Measurements from ENCODE around the gene SDR9C7. TPM values are rescaled to one million over a fixed set of nuclear protein-coding genes. Genes with fewer than 3 reads are reported as not detected.
"Not testable (repeated sequence)": the region's sequence is repeated elsewhere in the genome, so short reads cannot be mapped to it uniquely, and the experiment has no call there.

The SDR9C7 gene
- total RNA-seq, result not detected in 3 replicates
- long read RNA-seq, result 0 reads

DNA sequence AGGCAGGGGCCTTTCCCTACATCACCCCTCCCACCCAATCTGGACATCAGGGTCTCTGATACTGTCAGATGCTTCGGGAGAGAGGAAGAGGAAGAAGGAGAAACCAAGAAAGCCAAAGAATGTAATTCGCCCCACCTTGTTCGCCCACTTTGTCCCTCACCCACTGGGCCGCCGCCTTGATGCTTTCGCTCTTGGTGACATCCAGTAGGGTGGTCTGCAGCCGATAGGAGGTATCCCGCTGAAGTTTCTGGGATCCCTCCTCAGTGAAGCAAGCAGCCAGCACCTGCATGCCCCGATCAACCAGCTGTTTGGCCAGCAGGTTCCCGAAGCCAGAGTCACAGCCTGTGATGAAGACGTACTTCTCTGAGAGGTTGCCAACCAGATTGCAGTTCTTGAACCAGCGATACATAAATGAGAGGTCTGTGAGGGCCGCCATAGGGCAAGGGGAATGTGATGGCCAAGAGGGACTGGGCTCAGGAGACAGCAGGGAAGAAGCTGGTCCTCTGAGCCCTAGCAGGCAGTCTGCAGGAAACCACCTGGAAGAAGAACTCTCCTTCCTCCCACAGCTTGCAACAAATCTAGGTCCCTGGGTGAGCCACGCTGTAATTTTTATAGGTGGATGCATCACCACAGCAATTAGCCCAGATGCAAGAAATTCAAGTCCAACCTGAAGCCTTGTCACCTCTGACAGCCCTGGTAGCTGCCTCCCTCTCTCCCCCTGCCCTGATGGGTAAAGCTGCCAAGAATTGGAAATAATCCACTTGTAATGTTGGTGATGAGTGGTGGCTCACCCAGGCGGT, at the start of gene SDR9C7:
Gene SDR9C7 (minus strand): TSS at position 583 of the 800 bp plus-strand sequence. CDS start 147 bp downstream, at position 436.
- no peak within 1 kb of the TSS for H3K27ac Mint-ChIP-seq (ENCODE audit: unreplicated experiment)
- H3K4me1 Mint-ChIP-seq (ENCODE audit: low read depth), result no peaks in the 10 kb centered on the region
- H3K9me3 Mint-ChIP-seq (ENCODE audit: low read depth), result no peaks in the 10 kb centered on the region

DNA sequence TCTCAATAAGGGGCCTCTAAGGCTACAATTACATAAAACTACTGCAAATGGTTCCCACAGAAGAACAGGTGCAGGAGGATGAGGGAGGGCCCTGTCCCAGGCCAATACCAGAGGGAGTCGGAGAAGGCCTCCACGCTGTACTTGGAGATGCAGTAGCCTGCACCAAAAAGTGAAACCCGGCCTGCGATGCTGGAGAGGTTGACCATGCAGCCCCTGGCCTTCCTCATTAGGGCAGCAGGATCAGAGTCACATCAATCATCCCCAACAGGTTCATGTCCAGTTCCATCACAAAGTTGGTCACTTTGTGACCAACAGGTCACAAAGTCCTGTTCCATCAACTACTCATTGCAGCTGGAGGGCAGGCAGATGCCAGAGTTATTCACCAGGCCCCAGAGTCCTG, 49.2 kb upstream of the SDR9C7 start:
- DNase-seq (ENCODE audit: low spot score), result no peak
- TF ChIP-seq, protein P1, sequence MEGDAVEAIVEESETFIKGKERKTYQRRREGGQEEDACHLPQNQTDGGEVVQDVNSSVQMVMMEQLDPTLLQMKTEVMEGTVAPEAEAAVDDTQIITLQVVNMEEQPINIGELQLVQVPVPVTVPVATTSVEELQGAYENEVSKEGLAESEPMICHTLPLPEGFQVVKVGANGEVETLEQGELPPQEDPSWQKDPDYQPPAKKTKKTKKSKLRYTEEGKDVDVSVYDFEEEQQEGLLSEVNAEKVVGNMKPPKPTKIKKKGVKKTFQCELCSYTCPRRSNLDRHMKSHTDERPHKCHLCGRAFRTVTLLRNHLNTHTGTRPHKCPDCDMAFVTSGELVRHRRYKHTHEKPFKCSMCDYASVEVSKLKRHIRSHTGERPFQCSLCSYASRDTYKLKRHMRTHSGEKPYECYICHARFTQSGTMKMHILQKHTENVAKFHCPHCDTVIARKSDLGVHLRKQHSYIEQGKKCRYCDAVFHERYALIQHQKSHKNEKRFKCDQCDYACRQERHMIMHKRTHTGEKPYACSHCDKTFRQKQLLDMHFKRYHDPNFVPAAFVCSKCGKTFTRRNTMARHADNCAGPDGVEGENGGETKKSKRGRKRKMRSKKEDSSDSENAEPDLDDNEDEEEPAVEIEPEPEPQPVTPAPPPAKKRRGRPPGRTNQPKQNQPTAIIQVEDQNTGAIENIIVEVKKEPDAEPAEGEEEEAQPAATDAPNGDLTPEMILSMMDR (IDR thresholded peaks at IDR 0.05), result no peak
- H3K4me3 Mint-ChIP-seq (ENCODE audit: unreplicated experiment), result no peak overlapping the region
- H3K9me3 Mint-ChIP-seq (ENCODE audit: low read depth), result no peaks in the 10 kb centered on the region
- H3K27me3 Mint-ChIP-seq (ENCODE audit: low read depth), result peaks cover 2% of the 10 kb centered on the region
- no peak overlapping the region for H3K27ac Mint-ChIP-seq (ENCODE audit: unreplicated experiment)
- H3K36me3 Mint-ChIP-seq (ENCODE audit: low read depth), result no peaks in the 10 kb centered on the region
- peaks cover 5% of the 10 kb centered on the region for H3K4me1 Mint-ChIP-seq (ENCODE audit: low read depth)

More for the DNA sequence above, at the start of gene SDR9C7:
- H3K36me3 Mint-ChIP-seq (ENCODE audit: low read depth), result no peaks in the 10 kb centered on the region
- DNase-seq (ENCODE audit: low spot score), result no peak
- peaks cover 8% of the 10 kb centered on the region for H3K27me3 Mint-ChIP-seq (ENCODE audit: low read depth)
- no peak within 1 kb of the TSS for H3K4me3 Mint-ChIP-seq (ENCODE audit: unreplicated experiment)
- TF ChIP-seq, protein P1 (IDR thresholded peaks at IDR 0.05), result no peak

DNA sequence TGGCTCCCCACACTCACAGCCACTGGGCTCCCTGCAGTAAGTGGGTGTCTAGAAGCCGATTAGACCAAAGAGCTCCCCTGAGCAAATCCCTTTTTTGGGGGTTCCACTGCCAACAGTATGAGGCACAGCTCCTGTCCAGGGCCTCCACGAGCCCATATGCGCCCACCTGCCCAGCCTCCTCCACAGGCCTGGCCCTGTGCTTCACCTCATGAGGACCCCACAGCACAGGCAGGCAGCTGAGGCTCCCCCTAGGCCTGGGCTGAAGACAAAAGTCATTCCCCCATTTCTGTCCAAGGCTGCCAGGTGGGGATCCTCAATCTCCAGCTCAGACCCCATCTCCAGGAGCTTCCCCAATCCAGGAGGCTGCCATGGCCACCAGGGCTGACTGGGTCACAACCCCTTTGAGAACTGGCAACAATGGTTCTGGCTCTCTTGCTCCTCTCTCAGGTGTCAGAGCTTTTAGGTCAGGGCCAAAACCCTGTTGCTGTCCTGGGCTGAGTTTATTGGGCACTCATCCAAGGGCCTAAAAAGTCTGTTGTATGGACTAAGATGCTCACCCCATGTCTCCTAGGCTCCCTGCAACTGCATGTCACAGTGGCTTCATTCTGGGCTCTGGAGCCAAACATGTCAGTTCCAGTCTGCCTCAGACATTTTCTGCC, 48.5 kb upstream of the SDR9C7 start:
- not testable (repeated sequence) for H3K27me3 Mint-ChIP-seq (ENCODE audit: low read depth); H3K4me1 Mint-ChIP-seq (ENCODE audit: low read depth); DNase-seq (ENCODE audit: low spot score); H3K4me3 Mint-ChIP-seq (ENCODE audit: unreplicated experiment); H3K36me3 Mint-ChIP-seq (ENCODE audit: low read depth); H3K27ac Mint-ChIP-seq (ENCODE audit: unreplicated experiment); H3K9me3 Mint-ChIP-seq (ENCODE audit: low read depth)

DNA sequence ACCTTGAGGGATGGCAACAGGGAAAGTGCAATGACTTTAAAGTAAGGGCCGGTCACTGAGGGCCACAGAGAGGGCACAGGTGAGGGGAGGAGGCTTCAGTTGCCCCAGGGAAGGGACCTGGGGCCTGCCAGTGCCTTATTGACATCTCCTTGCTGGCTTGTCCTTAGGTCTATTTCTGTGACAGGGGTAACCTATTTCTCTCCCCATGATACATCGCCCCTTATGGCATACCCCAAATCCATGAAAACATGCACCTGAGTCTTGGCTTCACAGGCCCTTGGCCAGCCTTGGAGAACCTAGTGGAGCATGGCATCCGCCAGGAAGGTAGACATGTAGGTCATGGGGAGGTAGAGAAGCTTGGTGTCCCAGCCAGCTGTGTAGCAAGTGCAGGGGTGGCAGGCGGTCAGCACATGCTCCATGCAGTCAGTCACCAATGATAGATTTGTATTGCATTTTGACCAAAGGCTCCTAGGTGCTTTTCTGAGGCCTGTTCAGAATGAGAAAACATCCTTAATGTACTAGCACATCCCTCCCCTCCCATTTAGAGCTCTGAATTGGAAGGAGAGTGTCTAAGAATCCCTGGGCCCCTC, 46.8 kb upstream of the SDR9C7 start:
- no peak overlapping the region for H3K27ac Mint-ChIP-seq (ENCODE audit: unreplicated experiment)
- no peak overlapping the region for H3K4me3 Mint-ChIP-seq (ENCODE audit: unreplicated experiment)
- no peaks in the 10 kb centered on the region for H3K9me3 Mint-ChIP-seq (ENCODE audit: low read depth)
- H3K36me3 Mint-ChIP-seq (ENCODE audit: low read depth), result no peaks in the 10 kb centered on the region
- peaks cover 6% of the 10 kb centered on the region for H3K27me3 Mint-ChIP-seq (ENCODE audit: low read depth)
- no peaks in the 10 kb centered on the region for H3K4me1 Mint-ChIP-seq (ENCODE audit: low read depth)
- TF ChIP-seq, protein P1 (IDR thresholded peaks at IDR 0.05), result no peak
- no peak for DNase-seq (ENCODE audit: low spot score)

DNA sequence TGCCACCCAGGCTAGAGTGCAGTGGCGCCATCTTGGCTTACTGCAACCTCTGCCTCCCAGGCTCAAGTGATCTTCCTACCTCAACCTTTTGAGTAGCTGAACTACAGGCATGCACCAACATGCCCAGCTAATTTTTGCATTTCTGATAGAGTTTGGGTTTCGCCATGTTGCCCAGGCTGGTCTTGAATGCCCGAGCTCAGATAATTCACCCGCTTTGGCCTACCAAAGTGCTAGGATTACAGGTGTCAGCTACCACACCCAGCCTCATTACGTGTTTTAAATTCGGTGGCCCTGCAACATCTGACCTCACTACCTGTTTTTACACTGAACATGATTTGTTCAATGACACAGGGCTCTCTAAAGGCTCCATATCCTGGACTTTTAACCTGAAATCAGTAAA, 46.1 kb upstream of the SDR9C7 start:
- Mint-ChIP-seq H3K4me3 (ENCODE audit: unreplicated experiment) (no peak overlapping the region), H3K27ac (ENCODE audit: unreplicated experiment) (no peak overlapping the region), H3K36me3 (ENCODE audit: low read depth) (no peaks in the 10 kb centered on the region), H3K4me1 (ENCODE audit: low read depth) (no peaks in the 10 kb centered on the region), H3K27me3 (ENCODE audit: low read depth) (peaks cover 6% of the 10 kb centered on the region), H3K9me3 (ENCODE audit: low read depth) (no peaks in the 10 kb centered on the region)
- TF ChIP-seq, protein P1 (IDR thresholded peaks at IDR 0.05), result no peak
- DNase-seq (ENCODE audit: low spot score), result no peak
